ENCODE results near the gene CTU2.

DNA sequence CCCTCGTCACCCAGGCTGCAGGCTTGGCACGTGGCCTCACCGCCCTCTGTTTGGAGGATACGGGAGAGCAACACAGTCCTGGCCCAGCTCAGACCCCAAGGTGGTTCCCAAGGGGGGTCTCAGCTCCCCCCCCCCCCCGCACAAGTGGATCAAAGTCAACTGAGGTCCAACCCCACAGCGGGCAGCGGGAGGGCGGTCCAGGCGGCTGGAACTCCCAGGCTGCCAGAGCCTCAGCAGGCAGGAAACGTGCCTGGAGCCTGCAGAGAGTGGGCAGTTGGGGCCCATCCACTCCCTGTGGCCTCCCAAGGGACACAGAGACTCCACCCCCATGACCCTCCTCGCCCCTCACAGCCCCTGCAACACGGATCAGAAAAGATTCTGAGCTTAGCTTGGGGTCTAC lies 42.1 kb downstream of the CTU2 start:
- no peak for TF ChIP-seq EZH2 (IDR thresholded peaks at IDR 0.05; ENCODE audit: borderline replicate concordance, insufficient read depth, low read depth, low read length, poor library complexity, severe bottlenecking)
- TF ChIP-seq, protein P1, sequence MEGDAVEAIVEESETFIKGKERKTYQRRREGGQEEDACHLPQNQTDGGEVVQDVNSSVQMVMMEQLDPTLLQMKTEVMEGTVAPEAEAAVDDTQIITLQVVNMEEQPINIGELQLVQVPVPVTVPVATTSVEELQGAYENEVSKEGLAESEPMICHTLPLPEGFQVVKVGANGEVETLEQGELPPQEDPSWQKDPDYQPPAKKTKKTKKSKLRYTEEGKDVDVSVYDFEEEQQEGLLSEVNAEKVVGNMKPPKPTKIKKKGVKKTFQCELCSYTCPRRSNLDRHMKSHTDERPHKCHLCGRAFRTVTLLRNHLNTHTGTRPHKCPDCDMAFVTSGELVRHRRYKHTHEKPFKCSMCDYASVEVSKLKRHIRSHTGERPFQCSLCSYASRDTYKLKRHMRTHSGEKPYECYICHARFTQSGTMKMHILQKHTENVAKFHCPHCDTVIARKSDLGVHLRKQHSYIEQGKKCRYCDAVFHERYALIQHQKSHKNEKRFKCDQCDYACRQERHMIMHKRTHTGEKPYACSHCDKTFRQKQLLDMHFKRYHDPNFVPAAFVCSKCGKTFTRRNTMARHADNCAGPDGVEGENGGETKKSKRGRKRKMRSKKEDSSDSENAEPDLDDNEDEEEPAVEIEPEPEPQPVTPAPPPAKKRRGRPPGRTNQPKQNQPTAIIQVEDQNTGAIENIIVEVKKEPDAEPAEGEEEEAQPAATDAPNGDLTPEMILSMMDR (IDR thresholded peaks at IDR 0.05): no peak
